DMS153 (cell line): ENCODE results near the gene C10orf90.

ENCODE experiments used
- DNase-seq: peaks from one replicate; lab custom pipeline; 2025; lab: John Stamatoyannopoulos, UW

Gene C10orf90

DNA sequence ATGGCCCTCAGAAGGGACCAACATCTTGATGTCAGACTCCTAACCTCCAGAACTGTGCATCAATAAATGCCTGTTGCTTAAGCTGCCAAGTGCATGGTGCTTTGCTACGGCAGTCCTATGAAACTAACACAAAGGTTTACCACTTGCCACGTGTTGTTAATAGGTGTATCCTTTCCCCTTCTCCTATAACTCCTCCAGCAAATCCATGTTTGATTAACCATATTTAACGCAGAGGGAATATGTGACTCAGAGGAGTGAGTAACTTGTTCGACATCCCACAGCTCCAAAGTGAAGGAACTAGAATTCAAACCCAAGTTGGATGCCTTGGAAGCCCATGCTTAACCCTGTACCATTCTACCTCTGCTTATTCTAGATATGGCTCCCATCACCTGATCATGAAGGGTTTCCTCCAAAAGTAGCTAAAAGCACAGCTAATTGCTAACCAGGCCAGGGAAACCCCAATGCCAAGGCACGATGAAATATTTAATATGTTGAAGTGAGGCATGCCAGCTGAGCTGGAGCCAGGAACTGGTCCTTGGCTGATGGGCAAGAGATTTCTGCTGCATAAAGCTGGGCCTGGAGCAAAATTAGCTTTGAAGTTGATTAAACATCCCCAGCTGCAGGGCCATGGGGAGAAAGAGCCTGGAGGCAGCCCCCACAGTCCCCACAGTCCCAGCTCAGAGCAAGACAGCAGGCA lies 131.9 kb downstream of the C10orf90 start:
- DNase-seq = no peak

DNA sequence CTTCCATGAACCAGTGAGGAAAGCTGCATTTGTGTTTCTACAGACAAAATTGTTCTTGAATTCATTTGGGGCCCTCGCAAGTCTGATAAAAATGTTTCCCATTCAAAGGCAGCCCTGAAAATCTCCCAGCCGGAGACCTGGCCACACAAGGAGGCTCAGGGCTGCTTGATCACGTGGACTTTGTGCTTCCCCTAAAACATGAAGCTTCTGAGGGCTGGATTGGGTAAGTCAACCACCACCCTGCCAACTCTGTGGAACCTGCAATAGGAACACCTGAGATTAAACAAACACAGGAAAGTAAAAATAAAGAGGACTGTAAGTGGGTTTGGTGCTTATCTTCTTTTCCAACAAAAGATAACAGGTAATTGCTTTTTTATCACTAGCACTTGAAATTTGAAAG lies 133.8 kb downstream of the C10orf90 start:
- DNase-seq = peak; percentile 24

DNA sequence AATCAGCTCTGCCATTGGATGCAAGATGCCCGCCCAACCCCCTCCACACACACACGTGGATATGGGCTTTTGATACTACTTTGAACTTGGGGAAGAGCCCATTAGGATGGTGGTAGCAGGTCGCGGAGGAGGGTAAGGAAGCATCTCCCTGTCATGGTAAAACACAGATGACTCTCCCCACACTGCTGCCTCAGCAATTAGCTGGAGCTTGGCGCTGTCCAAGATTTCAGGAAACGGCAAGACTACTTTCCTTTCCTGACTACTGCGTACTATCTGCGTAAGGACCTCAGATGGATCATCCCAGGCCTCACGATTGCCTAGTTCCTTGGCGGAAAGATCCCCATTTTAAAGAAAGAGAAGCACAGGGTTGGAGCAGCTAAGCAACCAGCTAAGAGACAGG lies 134.3 kb downstream of the C10orf90 start:
- no peak for DNase-seq

DNA sequence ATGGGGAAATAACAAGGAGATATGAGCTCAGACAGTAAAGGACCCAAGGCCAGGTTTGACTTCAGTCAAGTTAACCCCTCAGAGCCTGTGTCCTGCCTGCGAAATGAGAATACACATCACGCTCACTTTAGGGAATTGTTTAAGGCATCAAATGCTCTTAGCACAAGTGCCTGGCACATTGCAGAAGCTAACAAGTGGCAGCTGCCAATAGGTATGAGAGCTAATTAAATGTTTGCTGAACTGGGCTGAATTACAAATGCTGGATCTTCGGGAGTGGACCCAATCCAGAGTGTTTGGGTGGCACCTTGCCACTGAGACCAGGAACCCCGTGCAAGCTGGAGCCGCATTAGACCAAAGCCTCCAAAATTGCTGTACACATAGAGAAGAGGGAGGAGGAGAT lies 136.8 kb downstream of the C10orf90 start:
- DNase-seq = no peak

DNA sequence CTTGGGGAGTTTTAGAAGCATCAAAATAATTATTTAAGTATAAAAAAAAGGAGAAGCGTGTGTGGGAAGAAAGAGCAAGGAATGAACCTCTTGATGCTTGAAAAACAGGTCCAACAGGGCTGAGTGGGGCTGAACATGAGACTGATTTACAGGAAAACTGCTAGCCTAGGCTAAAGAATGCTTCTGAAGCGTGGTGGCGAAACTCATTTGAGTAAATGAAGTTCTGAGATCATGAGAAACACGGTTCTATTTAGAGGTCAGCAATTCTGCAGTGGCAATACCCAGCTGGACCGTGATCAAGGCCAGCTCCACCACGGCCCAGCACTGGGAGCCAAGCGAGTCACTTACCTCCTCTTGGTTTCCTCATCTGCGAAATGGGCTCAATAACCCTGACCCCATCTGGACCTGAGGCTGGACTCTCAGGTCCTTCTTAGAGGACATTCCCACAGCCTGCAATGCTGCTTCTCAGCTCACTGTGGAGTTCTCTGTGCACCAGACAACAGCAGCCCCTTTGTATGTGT lies 142.1 kb downstream of the C10orf90 start:
- no peak for DNase-seq

DNA sequence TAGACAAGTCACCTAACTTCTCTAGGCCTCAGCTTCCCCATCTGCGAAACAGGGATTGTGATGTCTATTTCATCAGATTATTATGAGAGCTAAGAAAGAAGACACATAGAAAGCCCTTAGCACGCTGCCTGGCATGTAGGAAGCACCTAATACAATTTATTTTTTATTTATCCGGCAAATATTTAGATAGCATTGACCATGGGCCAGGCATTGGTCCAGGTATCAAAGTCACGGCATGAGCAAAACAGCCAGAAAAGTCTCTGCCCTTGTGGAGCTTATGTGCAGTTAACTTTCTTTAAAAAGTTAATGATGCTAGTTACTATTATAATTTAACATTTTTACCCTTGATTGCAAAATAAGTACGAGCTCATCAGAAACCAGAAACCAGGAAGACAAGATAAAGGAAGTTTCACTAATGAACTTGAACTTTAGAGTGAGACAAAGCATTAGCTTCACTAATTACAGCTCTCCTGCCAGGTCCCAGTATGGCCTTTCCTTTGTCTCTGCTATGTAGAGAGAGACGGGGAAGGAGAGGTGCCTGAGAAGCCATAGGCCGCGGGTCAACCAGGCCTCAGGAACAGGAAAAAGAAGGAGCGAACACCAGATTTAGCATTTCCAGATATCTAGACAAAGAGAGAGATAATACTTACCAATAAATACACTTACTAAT lies 142.7 kb downstream of the C10orf90 start:
- DNase-seq = no peak

DNA sequence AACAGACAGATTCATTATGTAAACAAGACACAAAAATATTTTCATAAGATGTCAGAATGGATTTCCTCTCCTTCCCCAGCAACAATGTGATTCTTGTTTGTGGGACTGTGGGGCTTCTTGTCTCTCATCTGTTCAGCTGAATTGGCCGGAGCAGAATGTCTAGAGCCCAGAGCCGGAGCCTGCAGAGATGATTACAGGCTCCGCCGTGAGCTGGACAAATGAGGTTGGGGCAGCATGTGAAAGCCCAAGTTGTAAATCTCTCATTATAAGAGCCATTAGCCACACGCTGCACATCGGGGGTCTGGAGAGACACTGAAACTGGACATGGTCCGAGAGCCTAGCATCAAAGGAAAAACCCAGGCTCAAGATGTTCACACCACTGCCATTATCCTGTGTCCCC lies 145.2 kb downstream of the C10orf90 start:
- no peak for DNase-seq

DNA sequence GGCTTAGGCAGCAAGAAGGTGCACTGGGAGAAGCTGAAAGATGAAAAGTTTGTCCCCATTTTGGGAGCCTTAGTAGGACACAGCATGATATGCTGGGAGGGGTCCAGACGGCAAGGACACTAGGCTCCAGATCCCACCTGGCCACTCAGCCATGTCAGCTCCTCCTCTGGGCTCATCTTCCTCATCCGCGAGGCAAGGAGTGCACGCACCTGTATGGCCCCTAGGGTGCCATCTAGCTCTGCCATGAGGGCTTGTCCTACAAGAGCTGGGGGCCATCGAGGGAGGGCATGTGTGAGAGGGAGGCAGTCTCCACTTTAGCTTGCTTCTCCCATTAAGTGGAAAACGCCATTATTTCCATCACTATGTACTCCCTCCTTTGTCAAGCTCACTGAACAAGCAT lies 146.0 kb downstream of the C10orf90 start:
- DNase-seq = no peak

DNA sequence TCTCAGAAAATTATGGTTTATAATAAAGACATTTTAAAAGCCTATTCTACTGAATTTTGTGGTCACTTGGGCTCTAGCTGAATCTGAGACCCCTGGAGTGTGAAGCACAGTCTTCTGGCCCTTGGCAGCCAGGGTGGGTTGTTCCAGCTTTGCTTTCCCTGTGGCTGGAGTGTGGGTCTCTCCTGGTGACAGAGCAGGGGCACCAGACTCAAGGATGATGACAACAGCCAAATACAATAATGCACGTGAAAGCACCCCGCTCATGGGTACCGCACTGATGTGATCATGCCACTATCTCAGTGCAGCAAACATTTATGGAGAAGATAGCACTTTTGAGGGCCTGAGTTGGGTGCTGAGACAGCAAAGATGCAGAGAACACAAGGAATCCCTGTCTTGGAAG lies 147.4 kb downstream of the C10orf90 start:
- no peak for DNase-seq

DNA sequence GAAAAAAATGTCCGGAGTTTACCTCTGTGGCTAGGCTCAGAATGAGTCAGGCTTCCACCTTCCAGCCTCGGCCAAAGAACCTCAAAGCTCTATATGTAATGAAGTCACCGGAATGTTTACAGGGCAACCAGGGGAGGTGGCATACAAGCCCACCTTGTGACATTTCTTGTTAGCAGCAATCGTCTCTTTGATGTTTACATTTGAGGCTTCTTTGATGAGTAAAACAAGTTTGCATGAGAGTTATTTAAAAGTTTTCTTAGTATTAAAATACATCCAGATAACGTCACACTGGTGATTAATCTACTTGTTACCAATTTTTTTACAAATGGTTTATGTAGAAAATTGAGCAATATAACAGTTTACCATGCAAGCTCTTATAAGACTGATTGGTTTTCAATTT lies 149.1 kb downstream of the C10orf90 start:
- no peak for DNase-seq

DNA sequence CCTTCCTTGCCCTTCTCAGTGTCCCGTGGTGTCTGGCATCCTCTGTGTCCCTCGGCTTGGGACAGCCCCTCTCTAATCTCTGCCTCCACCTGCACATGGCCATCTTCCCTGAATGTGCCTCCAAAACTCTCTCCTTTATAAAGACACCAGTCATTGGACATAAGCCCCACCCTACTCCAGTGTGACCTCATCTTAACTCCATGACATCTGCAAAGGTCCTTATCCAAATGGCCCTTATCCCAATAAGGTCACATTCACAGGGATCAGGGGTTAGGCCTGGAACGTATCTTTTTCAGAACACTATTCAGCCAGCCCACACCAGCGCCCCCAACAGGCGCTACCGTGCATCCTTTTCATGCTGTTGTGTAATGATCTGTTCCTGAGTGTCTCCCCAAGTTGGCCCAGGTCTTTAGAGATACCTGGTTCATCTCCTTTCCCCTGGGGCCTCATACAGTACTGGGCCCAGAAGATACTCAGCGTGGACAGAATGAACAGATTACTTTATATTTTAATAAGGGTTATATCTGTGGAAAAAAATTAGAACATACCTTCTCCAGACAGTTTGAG lies 149.7 kb downstream of the C10orf90 start:
- DNase-seq = no peak

DNA sequence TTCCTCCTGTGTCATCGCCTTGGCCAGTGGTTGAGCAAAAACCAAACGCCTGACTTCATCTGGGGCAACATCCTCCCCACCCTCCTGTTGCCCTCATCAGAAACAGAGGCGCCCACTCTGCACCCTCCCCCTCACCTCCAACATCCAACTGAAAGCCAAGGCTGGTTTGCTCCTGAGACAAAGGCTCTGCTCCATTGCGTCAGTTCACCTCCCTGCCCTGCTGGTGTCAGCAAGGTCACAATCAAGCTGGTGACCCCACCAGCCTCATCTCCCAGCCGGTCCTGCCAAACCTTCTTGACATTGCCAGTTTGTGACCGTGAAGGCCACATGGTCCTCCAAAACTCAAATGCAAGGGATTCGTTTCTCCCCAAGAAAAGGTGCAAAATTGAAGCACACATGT lies 150.5 kb downstream of the C10orf90 start:
- DNase-seq = no peak

DNA sequence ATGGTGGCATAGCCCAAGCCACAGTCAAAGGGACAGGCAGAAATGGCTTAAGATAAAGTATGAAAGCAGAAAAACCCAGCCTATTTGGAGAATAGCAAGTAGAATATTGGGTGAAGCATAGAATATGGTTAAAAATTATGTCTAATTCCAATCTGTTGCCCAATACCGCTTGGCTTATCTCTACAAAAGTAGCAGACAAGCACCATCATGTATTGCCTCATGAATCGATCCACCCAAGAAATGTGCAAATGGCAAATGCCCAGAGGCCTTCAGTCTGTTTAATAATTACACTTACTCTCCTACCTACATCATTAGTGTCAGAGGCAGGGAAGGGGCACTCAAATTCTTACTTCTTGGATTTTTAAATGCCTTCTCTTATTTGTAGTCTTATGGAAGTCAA lies 151.3 kb downstream of the C10orf90 start:
- no peak for DNase-seq

DNA sequence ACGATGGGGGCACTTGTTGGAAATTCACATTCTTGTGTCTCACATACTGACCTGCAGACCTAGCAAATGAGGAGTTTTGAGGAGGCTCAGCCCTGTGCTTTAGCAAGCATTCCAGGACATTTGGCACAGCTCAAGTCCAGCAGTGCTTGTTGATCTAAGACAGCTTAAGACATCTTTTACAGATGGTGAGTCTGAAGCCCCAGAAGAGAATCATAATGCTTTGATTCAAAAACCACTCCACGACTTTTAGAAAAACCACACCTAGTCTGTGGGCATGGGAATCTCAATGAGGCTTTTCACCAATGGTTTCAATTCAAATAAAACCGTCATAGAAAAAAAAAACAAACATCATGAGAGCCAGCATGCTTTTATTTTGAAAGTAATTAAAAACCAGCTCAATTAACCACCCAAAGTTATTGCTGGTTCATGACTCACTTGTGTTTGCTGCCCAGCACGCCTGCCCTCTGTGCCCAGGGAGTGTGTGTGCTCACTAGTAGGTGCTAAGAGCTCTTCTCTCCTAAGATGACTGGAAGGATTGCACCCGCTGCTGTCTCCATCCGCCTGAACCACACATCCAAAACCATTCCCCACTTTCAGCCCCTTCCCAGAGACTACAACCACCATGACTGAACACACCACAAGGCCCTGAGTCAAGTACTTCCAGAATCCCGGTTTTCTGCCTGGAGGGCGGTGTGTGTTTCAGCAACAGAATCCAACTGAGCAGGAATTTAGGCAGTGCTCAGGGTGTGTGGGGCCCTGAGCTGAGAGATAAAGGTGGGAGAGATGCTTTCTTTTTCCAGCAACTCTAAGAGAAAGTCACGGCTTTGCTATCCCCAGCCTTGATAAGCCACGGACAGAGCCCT lies 152.0 kb downstream of the C10orf90 start:
- no peak for DNase-seq

DNA sequence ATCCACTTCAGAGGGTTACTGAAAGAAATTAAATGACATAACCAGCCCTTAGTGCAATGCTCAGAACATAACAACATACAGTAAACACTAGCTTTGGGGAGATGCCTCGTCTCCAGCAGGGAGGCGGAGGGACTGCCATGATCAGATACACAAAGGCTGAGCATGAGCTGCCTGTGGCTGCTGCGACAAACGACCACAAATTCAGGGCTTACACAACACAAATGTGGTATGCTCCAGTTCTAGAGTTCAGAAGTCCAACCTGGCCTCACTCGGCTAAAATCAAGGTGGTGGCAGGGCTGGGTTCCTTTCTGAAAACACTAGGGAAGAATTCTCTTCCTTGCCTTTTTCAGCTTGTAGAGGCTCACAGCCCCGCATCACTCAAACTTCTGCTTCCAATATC lies 154.0 kb downstream of the C10orf90 start:
- no peak for DNase-seq

DNA sequence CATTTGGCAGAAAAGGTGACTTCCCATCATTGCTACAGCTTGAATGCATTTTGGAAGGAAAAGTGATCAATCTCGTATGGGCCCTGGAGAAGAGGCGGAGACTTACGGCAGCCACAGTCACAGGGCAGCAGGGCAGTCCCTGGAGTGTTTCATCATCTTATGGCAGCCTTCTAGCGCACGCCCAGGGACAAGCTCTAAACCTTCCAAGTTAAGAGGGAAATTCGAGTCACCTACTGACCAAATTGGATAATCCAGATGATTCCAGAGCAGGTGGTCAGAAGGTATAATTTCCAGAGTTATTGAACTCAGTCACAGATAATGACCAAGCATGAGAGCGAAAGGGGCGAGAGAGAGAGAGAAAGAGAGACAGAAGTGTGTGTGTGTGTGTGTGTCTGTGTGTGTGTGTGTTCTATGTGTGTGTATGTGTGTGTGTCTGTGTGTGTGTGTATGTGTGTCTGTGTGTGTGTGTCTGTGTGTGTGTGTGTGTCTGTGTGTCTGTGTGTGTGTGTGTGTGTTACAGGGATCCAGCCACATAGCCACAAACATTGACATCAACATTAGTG lies 158.5 kb downstream of the C10orf90 start:
- DNase-seq = no peak

DNA sequence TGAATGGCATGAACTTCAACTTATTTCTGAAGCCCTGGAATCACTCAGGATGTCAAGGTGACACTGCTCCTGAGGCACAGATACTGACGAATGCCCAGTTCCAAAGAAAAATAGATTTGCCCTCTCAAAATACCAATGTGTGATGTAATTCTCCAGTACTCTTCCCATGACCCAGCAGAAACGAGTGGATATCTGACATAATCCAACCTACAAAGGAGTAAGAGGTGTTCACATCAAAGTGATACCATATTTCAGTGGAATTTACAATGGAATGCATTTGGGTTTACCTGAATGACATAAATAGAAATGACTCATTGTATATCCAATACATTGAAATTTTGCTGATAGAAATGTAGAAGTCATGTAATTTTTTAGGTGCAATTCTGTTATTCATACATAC lies 161.3 kb downstream of the C10orf90 start:
- DNase-seq = no peak

DNA sequence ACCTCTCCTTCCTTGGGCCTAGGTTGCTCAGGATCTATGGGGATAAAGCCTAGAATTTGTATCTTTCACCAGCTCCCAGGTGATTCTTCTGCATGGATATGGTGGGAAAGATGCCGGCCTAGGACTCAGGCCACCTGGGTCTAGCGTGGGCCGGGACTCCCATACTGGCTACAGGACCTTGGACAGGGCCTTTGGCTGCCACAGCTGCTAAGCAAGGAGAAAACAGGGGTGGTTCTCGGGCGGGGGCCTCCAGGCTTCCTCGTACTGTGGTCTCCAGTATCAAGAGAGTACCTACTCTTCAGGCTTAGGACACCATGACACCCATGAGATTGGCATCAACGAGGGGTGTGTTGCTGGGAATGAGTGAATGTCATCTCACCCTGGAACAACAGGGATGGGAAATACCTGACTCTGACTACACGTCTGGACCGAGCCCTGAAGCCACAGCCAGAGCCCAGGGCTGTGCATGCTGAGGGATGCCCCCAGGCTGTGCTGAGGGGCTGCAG lies 161.9 kb downstream of the C10orf90 start:
- no peak for DNase-seq

DNA sequence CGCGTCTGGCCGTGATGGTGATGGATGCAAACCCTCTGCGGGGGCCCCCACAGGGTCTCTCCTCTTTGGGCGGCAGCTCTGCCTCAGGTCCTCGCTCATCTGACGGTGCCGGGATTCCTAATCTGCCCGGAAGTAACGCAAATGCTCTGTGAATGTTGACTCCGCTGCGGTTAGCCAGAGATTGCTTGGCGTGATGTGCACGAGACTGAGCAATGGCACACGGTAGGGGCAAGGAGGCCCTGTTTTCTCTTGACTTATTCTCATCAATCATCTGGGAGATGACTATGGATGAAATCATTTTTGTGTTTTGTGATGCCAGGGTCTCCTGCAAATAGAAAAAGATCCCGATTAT lies 165.8 kb downstream of the C10orf90 start:
- DNase-seq = no peak

DNA sequence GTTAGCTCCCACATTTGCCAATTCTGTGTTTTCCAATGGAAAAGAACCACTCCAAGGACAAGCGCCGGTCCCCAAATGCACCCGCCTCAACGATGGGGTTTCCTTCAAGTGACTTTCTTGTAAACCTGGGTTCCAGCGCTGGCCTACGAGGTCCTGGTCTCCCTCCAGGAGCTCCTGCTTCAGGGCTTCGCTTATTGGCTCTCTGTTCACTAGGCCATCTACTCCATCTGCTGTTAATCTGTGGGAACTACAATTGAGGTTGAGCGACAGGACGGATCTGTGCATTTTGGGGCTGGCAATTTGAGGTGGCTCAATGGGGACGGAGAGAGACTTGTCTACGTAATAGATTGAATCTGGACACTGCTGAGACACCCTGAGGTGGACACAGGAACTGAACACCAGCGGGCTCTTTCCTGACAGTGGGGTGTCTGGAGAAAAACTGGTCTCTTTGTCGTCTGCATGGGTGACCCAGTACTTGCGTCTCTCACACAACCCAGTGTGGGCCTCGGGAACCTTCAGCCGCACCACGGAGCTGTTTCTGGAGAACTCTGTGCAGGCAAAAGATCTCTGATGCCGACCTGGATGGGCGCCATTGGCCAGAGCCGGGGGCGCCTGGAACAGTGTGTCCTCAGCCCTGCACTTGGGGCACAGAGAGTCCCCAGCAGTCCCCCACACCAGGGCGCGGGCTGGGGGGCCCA lies 166.3 kb downstream of the C10orf90 start:
- peak; percentile 6 for DNase-seq

DNA sequence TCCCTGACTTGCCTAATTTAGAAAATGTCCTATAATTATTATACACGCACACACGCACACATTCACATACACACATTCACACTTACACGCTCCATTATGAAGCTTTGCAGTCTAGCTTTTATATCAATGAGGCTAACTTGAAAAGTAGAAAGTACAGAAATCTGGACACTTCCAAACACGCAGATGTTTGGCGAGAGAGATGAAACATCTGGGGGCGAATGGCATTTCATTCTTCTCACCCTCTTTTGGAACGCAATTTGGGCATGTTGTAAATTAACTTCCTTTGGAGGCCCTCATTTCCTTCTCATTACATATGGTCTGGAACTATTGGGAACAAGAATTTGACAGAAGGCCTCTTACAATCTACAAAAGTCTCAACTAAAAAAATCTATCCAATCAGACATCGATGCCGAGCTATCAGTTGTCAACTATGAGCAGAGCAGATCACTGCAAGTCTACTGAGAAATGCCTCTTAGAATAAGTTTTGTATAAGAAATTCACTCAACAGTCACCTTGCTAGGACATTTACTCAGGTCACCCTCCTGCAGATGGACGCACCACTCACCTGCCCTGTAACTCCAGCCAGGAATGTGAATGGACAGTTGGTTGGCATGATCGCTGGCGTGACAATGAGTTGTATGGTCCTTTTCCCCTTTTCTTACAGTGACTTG lies 167.0 kb downstream of the C10orf90 start:
- no peak for DNase-seq
